ENCODE data around the gene FOXO3. TPM values are rescaled to one million over a fixed set of nuclear protein-coding genes. Genes with fewer than 3 reads are reported as not detected.

The FOXO3 gene
- total RNA-seq, 2 donors from 2014 or later: 33.4 to 61.7 TPM

DNA sequence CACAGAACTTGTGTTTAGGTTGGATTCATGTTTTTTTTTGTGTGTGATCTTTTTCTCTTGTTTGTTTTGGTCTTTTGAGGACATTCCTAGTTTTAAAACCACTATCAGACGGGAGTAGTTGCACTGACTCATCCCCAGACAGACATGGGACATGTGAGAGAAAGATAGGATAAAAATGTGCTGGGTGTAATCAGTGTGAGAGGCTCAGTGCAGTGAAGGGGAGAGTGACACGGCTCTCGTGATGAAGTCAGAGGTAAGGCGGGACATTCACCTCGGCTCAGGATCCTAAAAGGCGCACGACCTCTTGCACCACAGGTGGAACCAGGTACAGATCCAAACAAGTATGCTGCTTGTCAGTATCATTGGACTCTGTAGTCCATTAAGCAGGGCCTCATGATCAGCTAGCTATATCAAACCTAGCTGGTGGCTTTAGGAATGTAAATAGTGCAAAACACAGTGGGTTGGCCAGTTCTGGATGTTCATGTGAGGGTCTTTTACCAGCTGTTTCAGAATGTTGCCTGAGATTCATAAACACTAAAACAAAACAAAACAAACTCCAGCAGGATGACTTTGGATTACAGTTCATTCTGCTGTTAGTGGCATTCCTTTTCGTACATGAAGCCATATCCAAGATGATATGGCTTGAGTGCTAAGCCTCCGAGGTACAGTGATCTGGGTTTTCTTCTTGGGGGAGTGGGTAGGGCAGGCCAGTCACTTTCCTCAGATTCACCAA lies 18.0 kb downstream of the FOXO3 start:
- Histone ChIP-seq H3K9me3 (no peaks in the 10 kb centered on the region), H3K9ac (ENCODE audit: low read depth in 2 of 2, low read length in 2 of 2) (no peak overlapping the region), H3K4me1 (no peaks in the 10 kb centered on the region), H3K4me3 (no peak overlapping the region), H3K36me3 (no peaks in the 10 kb centered on the region), H3K27ac (no peak overlapping the region), H3K27me3 (no peaks in the 10 kb centered on the region)
- intact Hi-C loops (cut with DNase I): no loop called here
- TF ChIP-seq, protein P1, sequence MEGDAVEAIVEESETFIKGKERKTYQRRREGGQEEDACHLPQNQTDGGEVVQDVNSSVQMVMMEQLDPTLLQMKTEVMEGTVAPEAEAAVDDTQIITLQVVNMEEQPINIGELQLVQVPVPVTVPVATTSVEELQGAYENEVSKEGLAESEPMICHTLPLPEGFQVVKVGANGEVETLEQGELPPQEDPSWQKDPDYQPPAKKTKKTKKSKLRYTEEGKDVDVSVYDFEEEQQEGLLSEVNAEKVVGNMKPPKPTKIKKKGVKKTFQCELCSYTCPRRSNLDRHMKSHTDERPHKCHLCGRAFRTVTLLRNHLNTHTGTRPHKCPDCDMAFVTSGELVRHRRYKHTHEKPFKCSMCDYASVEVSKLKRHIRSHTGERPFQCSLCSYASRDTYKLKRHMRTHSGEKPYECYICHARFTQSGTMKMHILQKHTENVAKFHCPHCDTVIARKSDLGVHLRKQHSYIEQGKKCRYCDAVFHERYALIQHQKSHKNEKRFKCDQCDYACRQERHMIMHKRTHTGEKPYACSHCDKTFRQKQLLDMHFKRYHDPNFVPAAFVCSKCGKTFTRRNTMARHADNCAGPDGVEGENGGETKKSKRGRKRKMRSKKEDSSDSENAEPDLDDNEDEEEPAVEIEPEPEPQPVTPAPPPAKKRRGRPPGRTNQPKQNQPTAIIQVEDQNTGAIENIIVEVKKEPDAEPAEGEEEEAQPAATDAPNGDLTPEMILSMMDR (IDR thresholded peaks at IDR 0.05): no peak
- no peak for DNase-seq

DNA sequence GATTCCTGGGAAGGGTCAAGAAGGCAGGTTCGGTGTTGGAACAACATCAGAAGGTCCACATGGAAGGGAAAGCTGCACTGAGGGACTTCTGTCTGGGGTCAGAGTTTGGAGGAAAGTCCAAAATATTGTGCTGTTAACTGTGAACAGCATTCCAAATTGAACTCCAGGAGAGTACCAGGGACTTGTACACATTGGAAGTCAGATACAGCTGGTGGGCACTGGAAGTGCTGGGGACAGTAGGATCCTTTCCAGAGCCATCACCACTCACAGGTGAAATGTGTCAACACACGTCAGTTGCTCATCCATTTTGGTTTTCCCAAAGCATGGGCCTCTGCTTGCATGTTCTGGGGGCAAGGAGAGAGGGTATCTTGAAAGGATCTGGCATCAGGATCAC lies 18.6 kb downstream of the FOXO3 start:
- H3K9me3 ChIP-seq: no peaks in the 10 kb centered on the region
- intact Hi-C loops (cut with DNase I): no loop called here
- no peaks in the 10 kb centered on the region for H3K4me1 ChIP-seq
- TF ChIP-seq, protein P1 (IDR thresholded peaks at IDR 0.05): no peak
- no peaks in the 10 kb centered on the region for H3K36me3 ChIP-seq
- H3K4me3 ChIP-seq: no peak overlapping the region
- H3K9ac ChIP-seq (ENCODE audit: low read depth in 2 of 2, low read length in 2 of 2): no peak overlapping the region
- H3K27ac ChIP-seq: no peak overlapping the region
- DNase-seq: no peak
- H3K27me3 ChIP-seq: no peaks in the 10 kb centered on the region

DNA sequence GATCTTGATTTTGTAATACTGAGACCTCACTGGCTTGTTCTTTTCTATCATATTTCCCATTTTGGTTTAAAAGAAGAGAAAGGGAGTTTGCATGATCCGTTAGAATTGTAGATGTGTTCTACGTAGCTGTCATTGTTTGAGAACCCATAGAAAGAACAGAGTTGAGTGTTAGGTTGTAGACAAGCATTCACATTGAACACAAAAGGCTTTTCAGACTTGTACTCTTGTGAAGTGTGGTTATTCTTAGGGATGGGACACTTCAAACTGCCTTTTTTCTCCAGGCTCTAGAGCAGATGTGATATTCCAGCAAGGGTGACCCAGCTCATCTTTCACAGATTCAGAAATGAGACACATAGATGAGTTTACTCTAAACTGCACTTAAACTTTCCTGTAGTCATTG lies 19.9 kb downstream of the FOXO3 start:
- Histone ChIP-seq H3K9me3 (no peaks in the 10 kb centered on the region), H3K27me3 (no peaks in the 10 kb centered on the region), H3K36me3 (no peaks in the 10 kb centered on the region), H3K27ac (no peak overlapping the region), H3K4me3 (no peak overlapping the region), H3K9ac (ENCODE audit: low read depth in 2 of 2, low read length in 2 of 2) (no peak overlapping the region), H3K4me1 (no peaks in the 10 kb centered on the region)
- DNase-seq: no peak
- intact Hi-C loops (cut with DNase I): no loop called here
- TF ChIP-seq, protein P1 (IDR thresholded peaks at IDR 0.05): no peak

DNA sequence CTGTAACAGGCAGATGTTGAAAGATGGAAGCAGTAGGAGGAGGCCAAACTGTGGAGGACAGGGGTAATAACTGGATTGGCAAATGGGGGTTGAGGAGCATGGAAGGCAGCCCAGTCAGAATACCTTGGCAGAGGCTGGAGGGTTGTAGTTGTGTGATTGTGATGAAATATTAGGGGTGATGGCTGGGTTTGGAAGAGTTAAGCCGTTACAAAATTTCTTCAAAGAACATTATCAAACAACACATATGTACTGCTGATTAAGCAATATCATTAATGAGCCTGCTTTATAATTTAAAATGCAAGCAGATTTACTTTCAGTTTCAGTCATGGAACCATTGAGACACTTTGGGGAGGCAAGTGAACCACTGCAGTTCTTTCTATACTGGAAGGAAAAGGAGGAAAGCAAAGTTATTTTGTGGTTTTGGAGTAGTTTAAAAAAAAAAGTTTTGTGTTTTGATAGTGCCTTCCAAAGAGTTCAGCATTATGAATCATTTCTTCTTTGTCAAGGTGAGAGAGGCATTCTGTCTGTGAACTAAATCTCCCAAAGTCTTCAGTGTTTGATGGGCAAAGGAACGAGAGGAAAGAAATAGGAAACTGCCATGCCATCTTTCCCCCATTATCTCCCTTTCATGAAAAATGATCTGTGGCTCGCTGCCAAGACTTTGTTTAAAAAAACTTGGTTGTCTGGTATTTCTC lies 20.7 kb downstream of the FOXO3 start:
- Histone ChIP-seq H3K4me3 (no peak overlapping the region), H3K36me3 (no peaks in the 10 kb centered on the region), H3K4me1 (no peaks in the 10 kb centered on the region), H3K9me3 (no peaks in the 10 kb centered on the region), H3K9ac (ENCODE audit: low read depth in 2 of 2, low read length in 2 of 2) (peak overlapping the region in 1 of 2 donors; percentile 14), H3K27ac (no peak overlapping the region), H3K27me3 (no peaks in the 10 kb centered on the region)
- intact Hi-C loops (cut with DNase I): no loop called here
- peak; percentile 43 for DNase-seq
- TF ChIP-seq, protein P1 (IDR thresholded peaks at IDR 0.05): no peak

DNA sequence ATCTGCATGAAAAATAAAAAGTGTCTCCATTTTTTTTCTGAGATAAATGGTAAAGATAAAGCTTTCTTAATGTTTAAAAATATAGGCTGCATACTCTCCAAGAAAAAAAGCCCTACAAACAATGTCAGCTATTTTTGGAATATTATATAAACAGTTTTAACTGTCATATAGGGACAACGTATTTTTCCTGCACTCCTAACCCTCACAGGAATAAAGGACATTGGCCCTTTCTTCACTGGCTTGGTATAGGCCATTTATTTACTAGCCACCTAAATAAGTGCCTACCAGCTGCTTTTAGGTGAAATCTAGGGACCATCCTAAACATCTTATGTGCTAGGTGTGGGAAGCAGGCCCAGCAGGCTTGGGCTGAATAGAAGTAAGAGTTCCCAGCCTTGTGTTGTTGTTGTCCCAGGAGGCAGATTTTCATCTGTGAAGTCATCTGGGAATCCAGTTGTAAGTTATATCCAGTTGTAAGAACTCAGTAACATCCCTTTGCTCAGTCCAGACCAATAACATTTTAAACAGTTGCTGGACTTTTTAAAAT lies 21.3 kb downstream of the FOXO3 start:
- Histone ChIP-seq H3K9ac (ENCODE audit: low read depth in 2 of 2, low read length in 2 of 2) (no peak overlapping the region), H3K27me3 (no peaks in the 10 kb centered on the region), H3K4me3 (no peak overlapping the region), H3K4me1 (no peaks in the 10 kb centered on the region), H3K9me3 (no peaks in the 10 kb centered on the region), H3K27ac (no peak overlapping the region), H3K36me3 (no peaks in the 10 kb centered on the region)
- intact Hi-C loops (cut with DNase I): no loop called here
- TF ChIP-seq, protein P1 (IDR thresholded peaks at IDR 0.05): no peak
- no peak for DNase-seq
